ENCODE data around the gene ARHGAP32. TPM values are rescaled to one million over a fixed set of nuclear protein-coding genes. Genes with fewer than 3 reads are reported as not detected.

Gene ARHGAP32
- total and polyA plus RNA-seq, 2 experiments from 2014 or later = 9.9 to 17.3 TPM

DNA sequence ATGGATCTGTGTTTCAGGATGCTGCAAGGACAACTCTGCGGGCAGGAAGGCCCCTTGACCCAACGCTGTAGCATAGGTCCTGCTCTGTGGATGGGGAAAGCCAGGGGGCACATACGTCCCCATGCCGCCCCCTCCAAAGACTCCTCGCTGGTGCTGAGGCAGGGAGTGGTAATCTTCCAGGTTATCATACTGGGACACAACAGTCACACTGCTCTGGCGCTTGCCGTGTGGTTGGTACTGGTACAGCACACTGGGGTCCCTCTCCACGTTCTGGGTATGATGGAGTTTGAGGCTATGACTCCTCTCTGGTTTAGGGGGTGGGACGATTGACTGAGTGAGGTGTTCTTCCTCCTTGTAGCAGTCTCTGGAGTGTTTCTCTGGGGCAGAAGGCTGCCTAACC is 223.2 kb downstream of the ARHGAP32 start:
- no peaks in the 10 kb centered on the region for H4K20me1 ChIP-seq (ENCODE audit: insufficient read depth, poor library complexity, severe bottlenecking)
- DNase-seq (ENCODE audit: low spot score) = no peak

DNA sequence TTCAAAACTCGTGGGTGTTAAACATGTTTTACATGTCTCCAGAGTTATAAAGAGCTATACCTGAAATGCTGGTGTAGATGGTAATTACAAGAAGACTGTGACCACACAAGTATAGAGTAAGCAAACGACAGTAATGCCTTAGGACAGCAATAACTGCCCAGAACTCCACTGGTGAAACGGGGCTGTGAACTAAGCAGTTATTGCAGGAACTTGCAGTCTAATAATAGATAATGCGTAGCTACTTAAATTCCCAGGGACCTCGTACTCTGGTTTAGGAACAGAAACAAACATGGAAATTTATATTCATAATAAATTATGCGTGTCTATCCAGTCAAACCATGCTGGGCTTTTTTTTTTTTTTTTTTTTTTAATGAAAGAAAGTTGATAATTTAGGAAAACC is 224.5 kb downstream of the ARHGAP32 start:
- TF ChIP-seq EZH2phosphoT487 (IDR thresholded peaks at IDR 0.05; ENCODE audit: low read depth, severe bottlenecking, unreplicated experiment) (no peak), EZH2 (IDR thresholded peaks at IDR 0.05; ENCODE audit: borderline replicate concordance) (no peak)
- TF ChIP-seq, protein P1, sequence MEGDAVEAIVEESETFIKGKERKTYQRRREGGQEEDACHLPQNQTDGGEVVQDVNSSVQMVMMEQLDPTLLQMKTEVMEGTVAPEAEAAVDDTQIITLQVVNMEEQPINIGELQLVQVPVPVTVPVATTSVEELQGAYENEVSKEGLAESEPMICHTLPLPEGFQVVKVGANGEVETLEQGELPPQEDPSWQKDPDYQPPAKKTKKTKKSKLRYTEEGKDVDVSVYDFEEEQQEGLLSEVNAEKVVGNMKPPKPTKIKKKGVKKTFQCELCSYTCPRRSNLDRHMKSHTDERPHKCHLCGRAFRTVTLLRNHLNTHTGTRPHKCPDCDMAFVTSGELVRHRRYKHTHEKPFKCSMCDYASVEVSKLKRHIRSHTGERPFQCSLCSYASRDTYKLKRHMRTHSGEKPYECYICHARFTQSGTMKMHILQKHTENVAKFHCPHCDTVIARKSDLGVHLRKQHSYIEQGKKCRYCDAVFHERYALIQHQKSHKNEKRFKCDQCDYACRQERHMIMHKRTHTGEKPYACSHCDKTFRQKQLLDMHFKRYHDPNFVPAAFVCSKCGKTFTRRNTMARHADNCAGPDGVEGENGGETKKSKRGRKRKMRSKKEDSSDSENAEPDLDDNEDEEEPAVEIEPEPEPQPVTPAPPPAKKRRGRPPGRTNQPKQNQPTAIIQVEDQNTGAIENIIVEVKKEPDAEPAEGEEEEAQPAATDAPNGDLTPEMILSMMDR (IDR thresholded peaks at IDR 0.05; ENCODE audit: poor library complexity) = no peak
- Histone ChIP-seq H3K4me1 (ENCODE audit: insufficient read depth) (no peaks in the 10 kb centered on the region), H3K27me3 (no peaks in the 10 kb centered on the region), H3K9me2 (replicated peaks; ENCODE audit: insufficient read depth) (no peaks in the 10 kb centered on the region), H3K36me3 (replicated peaks; ENCODE audit: insufficient read depth, low read depth) (no peaks in the 10 kb centered on the region), H2AFZ (no peak overlapping the region), H3K4me3 (no peak overlapping the region), H3K27ac (no peak overlapping the region), H3K4me2 (no peak overlapping the region), H3K9me3 (ENCODE audit: low read depth) (no peaks in the 10 kb centered on the region), H3K79me2 (no peaks in the 10 kb centered on the region), H4K20me1 (ENCODE audit: insufficient read depth, poor library complexity, severe bottlenecking) (no peaks in the 10 kb centered on the region)
- no peak for DNase-seq (ENCODE audit: low spot score)
- WGBS (ENCODE audit: low lambda C conversion rate, missing lambda C conversion rate) = 78% methylated on average over 6 of the region's 6 CpGs

More for the DNA sequence above, 223.2 kb downstream of the ARHGAP32 start:
- Histone ChIP-seq H3K4me1 (ENCODE audit: insufficient read depth) (no peaks in the 10 kb centered on the region), H3K4me3 (no peak overlapping the region), H3K36me3 (replicated peaks; ENCODE audit: insufficient read depth, low read depth) (no peaks in the 10 kb centered on the region), H2AFZ (no peak overlapping the region), H3K9me2 (replicated peaks; ENCODE audit: insufficient read depth) (no peaks in the 10 kb centered on the region), H3K4me2 (no peak overlapping the region), H3K27me3 (no peaks in the 10 kb centered on the region), H3K9me3 (ENCODE audit: low read depth) (no peaks in the 10 kb centered on the region), H3K27ac (no peak overlapping the region), H3K79me2 (no peaks in the 10 kb centered on the region)
- 96% methylated on average over 9 of the region's 9 CpGs for WGBS (ENCODE audit: low lambda C conversion rate, missing lambda C conversion rate)
- TF ChIP-seq, protein P1 (IDR thresholded peaks at IDR 0.05; ENCODE audit: poor library complexity) = no peak
- no peak for TF ChIP-seq EZH2 (IDR thresholded peaks at IDR 0.05; ENCODE audit: borderline replicate concordance)
- TF ChIP-seq EZH2phosphoT487 (IDR thresholded peaks at IDR 0.05; ENCODE audit: low read depth, severe bottlenecking, unreplicated experiment) = no peak

DNA sequence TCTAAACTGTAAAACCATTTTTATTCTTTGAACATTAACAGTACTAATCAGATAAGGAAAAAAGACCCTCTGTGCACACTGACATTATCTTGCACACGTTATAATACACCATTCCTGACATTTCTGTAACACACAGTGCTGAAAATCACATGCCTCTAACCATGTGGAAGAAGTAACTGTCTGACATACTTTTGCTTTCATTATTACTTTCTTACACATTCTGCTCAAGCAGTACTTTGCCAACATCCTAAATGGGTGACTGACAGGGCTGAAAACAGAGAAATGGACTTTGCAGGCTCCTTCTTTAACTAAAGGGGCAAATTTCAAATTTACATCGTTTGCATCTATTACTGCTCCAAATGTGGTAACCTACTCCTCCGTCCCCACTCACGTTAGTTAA is 226.6 kb downstream of the ARHGAP32 start:
- TF ChIP-seq, protein P1 (IDR thresholded peaks at IDR 0.05; ENCODE audit: poor library complexity) = no peak
- no peak for TF ChIP-seq EZH2 (IDR thresholded peaks at IDR 0.05; ENCODE audit: borderline replicate concordance)
- no peak for TF ChIP-seq EZH2phosphoT487 (IDR thresholded peaks at IDR 0.05; ENCODE audit: low read depth, severe bottlenecking, unreplicated experiment)
- H3K27ac ChIP-seq = no peak overlapping the region
- no peaks in the 10 kb centered on the region for H4K20me1 ChIP-seq (ENCODE audit: insufficient read depth, poor library complexity, severe bottlenecking)
- H3K36me3 ChIP-seq (replicated peaks; ENCODE audit: insufficient read depth, low read depth) = no peaks in the 10 kb centered on the region
- no peaks in the 10 kb centered on the region for H3K9me3 ChIP-seq (ENCODE audit: low read depth)
- WGBS (ENCODE audit: low lambda C conversion rate, missing lambda C conversion rate) = 55% methylated on average over 4 of the region's 4 CpGs
- no peak overlapping the region for H2AFZ ChIP-seq
- no peaks in the 10 kb centered on the region for H3K4me1 ChIP-seq (ENCODE audit: insufficient read depth)
- no peaks in the 10 kb centered on the region for H3K27me3 ChIP-seq
- no peaks in the 10 kb centered on the region for H3K9me2 ChIP-seq (replicated peaks; ENCODE audit: insufficient read depth)
- H3K79me2 ChIP-seq = no peaks in the 10 kb centered on the region
- no peak overlapping the region for H3K4me2 ChIP-seq
- DNase-seq (ENCODE audit: low spot score) = no peak
- H3K4me3 ChIP-seq = no peak overlapping the region

DNA sequence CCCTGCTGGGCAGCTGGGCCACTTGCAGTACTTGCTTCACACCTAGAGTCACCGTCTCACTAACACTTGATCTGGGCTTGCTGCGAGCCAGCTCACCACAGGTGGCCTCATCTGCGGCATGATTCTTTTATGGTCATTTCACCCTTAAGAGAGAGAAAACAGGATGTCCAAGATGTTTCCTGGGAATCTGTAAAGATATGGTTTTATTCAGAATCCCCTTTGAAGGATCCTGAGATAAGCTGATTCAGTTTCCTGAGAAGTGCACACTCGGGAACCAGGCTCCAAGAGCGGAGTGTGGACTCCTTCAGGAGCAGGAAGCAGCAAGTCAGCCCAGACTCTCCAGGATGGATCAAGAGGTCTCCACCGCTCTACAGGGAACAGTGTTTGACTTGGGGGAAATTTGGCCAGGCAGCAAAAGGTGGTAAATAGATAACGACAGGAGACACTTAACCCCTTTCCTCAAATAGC is 227.6 kb downstream of the ARHGAP32 start:
- H3K9me3 ChIP-seq (ENCODE audit: low read depth) = no peaks in the 10 kb centered on the region
- DNase-seq (ENCODE audit: low spot score) = no peak

More for the DNA sequence above, 227.6 kb downstream of the ARHGAP32 start:
- WGBS (ENCODE audit: low lambda C conversion rate, missing lambda C conversion rate) = 77% methylated on average over 7 of the region's 7 CpGs
- TF ChIP-seq EZH2 (IDR thresholded peaks at IDR 0.05; ENCODE audit: borderline replicate concordance) (no peak), EZH2phosphoT487 (IDR thresholded peaks at IDR 0.05; ENCODE audit: low read depth, severe bottlenecking, unreplicated experiment) (no peak)
- TF ChIP-seq, protein P1 (IDR thresholded peaks at IDR 0.05; ENCODE audit: poor library complexity) = no peak
- Histone ChIP-seq H3K9me2 (replicated peaks; ENCODE audit: insufficient read depth) (no peaks in the 10 kb centered on the region), H3K27me3 (no peaks in the 10 kb centered on the region), H3K4me1 (ENCODE audit: insufficient read depth) (no peaks in the 10 kb centered on the region), H3K4me2 (no peak overlapping the region), H3K79me2 (no peaks in the 10 kb centered on the region), H3K27ac (no peak overlapping the region), H3K36me3 (replicated peaks; ENCODE audit: insufficient read depth, low read depth) (no peaks in the 10 kb centered on the region), H4K20me1 (ENCODE audit: insufficient read depth, poor library complexity, severe bottlenecking) (no peaks in the 10 kb centered on the region), H2AFZ (no peak overlapping the region), H3K4me3 (no peak overlapping the region)

Data from hepatocyte (in vitro differentiated cells).